Chondrocyte (in vitro differentiated cells): Measurements from ENCODE around the gene SLAMF9. TPM values are rescaled to one million over a fixed set of nuclear protein-coding genes. Genes with fewer than 3 reads are reported as not detected.

Source experiments
- DNase-seq: peaks from one replicate; pipeline ENCODE4 v3.0.0; 2021; ENCODE audit warnings: mixed read lengths, low spot score
- H3K27ac Mint-ChIP-seq: one replicate; pipeline ENCODE4 v1.8.0; 2021; ENCODE audit warnings: mild to moderate bottlenecking, moderate library complexity, mixed read lengths; ENCODE audit not compliant: unreplicated experiment
- H3K27me3 Mint-ChIP-seq: 2 replicates; pipeline ENCODE4 v1.8.0; 2021; ENCODE audit warnings: low read depth, mixed read lengths
- H3K36me3 Mint-ChIP-seq: 2 replicates; pipeline ENCODE4 v1.8.0; 2021; ENCODE audit warnings: low read depth, mixed read lengths
- H3K4me1 Mint-ChIP-seq: 2 replicates; pipeline ENCODE4 v1.8.0; 2021; ENCODE audit warnings: low read depth, mild to moderate bottlenecking, mixed read lengths
- H3K4me3 Mint-ChIP-seq: one replicate; pipeline ENCODE4 v1.8.0; 2021; ENCODE audit warnings: mild to moderate bottlenecking, moderate library complexity, mixed read lengths; ENCODE audit not compliant: unreplicated experiment
- H3K9me3 Mint-ChIP-seq: 2 replicates; pipeline ENCODE4 v1.8.0; 2021; ENCODE audit warnings: low read depth, mixed read lengths
- CTCF ChIP-seq: fragments of 200-600 bp; sonication (generic); IDR thresholded peaks from 2 replicates; pipeline ENCODE4 v1.5.0; 2021; ENCODE audit warnings: antibody characterized with exemption, mild to moderate bottlenecking, moderate library complexity
- total RNA-seq: library from RNA; stranded (reverse); gene quantifications from 3 replicates; pipeline ENCODE4 v1.2.1, GENCODE V29; 2021

Gene SLAMF9
- total RNA-seq, 1 donor from 2014 or later, result not detected

GRCh38 chr1:159931101-159931794, 22.8 kb downstream of the SLAMF9 start:
- no peak for DNase-seq
- H3K4me3 Mint-ChIP-seq, result no peak overlapping the region
- H3K9me3 Mint-ChIP-seq, result no peaks in the 10 kb centered on the region
- peaks cover 1% of the 10 kb centered on the region for H3K4me1 Mint-ChIP-seq
- no peaks in the 10 kb centered on the region for H3K36me3 Mint-ChIP-seq
- H3K27ac Mint-ChIP-seq, result no peak overlapping the region
- no peak for TF ChIP-seq CTCF
- H3K27me3 Mint-ChIP-seq, result peaks cover 15% of the 10 kb centered on the region

- Mint-ChIP-seq H3K4me3 (no peak overlapping the region), H3K27ac (no peak overlapping the region)
Measured at GRCh38 chr1:159930634-159931033, 23.4 kb downstream of the SLAMF9 start.

GRCh38 chr1:159930216-159930615, 23.8 kb downstream of the SLAMF9 start:
- H3K27ac Mint-ChIP-seq, result no peak overlapping the region

More at GRCh38 chr1:159930634-159931033, 23.4 kb downstream of the SLAMF9 start:
- Mint-ChIP-seq H3K4me1 (peaks cover 8% of the 10 kb centered on the region), H3K27me3 (peaks cover 11% of the 10 kb centered on the region), H3K9me3 (no peaks in the 10 kb centered on the region), H3K36me3 (no peaks in the 10 kb centered on the region)
- TF ChIP-seq CTCF, result no peak
- DNase-seq, result no peak

GRCh38 chr1:159929155-159930051, 24.6 kb downstream of the SLAMF9 start:
- Mint-ChIP-seq H3K4me1 (peaks cover 12% of the 10 kb centered on the region), H3K27ac (no peak overlapping the region), H3K9me3 (no peaks in the 10 kb centered on the region), H3K4me3 (no peak overlapping the region), H3K36me3 (no peaks in the 10 kb centered on the region), H3K27me3 (peaks cover 2% of the 10 kb centered on the region)
- TF ChIP-seq CTCF, result no peak
- DNase-seq, result no peak

More at GRCh38 chr1:159930216-159930615, 23.8 kb downstream of the SLAMF9 start:
- H3K4me1 Mint-ChIP-seq, result peaks cover 12% of the 10 kb centered on the region
- DNase-seq, result no peak
- no peak for TF ChIP-seq CTCF
- no peaks in the 10 kb centered on the region for H3K9me3 Mint-ChIP-seq
- no peaks in the 10 kb centered on the region for H3K36me3 Mint-ChIP-seq
- peaks cover 7% of the 10 kb centered on the region for H3K27me3 Mint-ChIP-seq
- no peak overlapping the region for H3K4me3 Mint-ChIP-seq

GRCh38 chr1:159928491-159929050, 25.5 kb downstream of the SLAMF9 start:
- peaks cover 16% of the 10 kb centered on the region for H3K4me1 Mint-ChIP-seq
- no peaks in the 10 kb centered on the region for H3K9me3 Mint-ChIP-seq
- H3K4me3 Mint-ChIP-seq, result no peak overlapping the region
- no peak overlapping the region for H3K27ac Mint-ChIP-seq
- H3K27me3 Mint-ChIP-seq, result peaks cover 2% of the 10 kb centered on the region
- no peak for DNase-seq
- TF ChIP-seq CTCF, result no peak
- H3K36me3 Mint-ChIP-seq, result peaks cover 3% of the 10 kb centered on the region
